Measurements from ENCODE around the gene ALK.

DNA sequence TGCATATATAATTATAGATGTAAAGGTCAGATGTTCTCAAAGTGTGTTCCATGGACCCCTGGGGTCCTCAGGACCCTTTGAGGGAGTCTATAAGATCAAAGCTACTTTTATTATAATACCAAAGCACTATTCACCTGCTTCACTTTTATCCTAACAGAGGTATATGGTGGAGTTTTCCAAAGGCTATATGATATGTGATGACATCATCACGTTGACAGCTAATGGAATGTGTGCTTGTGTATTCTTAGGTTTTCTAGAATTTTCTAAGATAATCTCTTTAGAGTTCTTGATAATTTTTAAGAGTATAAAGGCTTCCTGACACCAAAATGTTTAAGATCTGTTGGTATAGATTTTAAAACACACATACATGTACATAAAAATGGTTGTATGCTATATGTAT is 10.4 kb upstream of the ALK start:
- no peak for TF ChIP-seq POLR2A (IDR thresholded peaks at IDR 0.05)
- TF ChIP-seq, protein P1, sequence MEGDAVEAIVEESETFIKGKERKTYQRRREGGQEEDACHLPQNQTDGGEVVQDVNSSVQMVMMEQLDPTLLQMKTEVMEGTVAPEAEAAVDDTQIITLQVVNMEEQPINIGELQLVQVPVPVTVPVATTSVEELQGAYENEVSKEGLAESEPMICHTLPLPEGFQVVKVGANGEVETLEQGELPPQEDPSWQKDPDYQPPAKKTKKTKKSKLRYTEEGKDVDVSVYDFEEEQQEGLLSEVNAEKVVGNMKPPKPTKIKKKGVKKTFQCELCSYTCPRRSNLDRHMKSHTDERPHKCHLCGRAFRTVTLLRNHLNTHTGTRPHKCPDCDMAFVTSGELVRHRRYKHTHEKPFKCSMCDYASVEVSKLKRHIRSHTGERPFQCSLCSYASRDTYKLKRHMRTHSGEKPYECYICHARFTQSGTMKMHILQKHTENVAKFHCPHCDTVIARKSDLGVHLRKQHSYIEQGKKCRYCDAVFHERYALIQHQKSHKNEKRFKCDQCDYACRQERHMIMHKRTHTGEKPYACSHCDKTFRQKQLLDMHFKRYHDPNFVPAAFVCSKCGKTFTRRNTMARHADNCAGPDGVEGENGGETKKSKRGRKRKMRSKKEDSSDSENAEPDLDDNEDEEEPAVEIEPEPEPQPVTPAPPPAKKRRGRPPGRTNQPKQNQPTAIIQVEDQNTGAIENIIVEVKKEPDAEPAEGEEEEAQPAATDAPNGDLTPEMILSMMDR (IDR thresholded peaks at IDR 0.05): no peak
